Activated T-helper 17 cell treated with anti-CD3 and anti-CD28 coated beads, Interleukin-2, amount 50 U/mL, for 72 hours (primary cell): Measurements from ENCODE around the gene ALDH3A1. TPM values are rescaled to one million over a fixed set of nuclear protein-coding genes. Genes with fewer than 3 reads are reported as not detected.

ENCODE experiments used
- ATAC-seq: fragments of 150-1000 bp; cut with Tn5 transposase; replicated peaks from 2 replicates; pipeline ENCODE4 v1.10.0; 2021; ENCODE audit warnings: mild to moderate bottlenecking, moderate library complexity
- H3K27ac Mint-ChIP-seq: one replicate; pipeline ENCODE4 v1.8.0; 2022; ENCODE audit warnings: mixed read lengths
- H3K27me3 Mint-ChIP-seq: one replicate; pipeline ENCODE4 v1.8.0; 2022; ENCODE audit warnings: mixed read lengths
- H3K36me3 Mint-ChIP-seq: one replicate; pipeline ENCODE4 v1.8.0; 2022; ENCODE audit warnings: low read depth, mild to moderate bottlenecking, mixed read lengths
- H3K4me1 Mint-ChIP-seq: one replicate; pipeline ENCODE4 v1.8.0; 2022; ENCODE audit warnings: mixed read lengths
- H3K4me3 Mint-ChIP-seq: one replicate; pipeline ENCODE4 v1.8.0; 2022; ENCODE audit warnings: mild to moderate bottlenecking, mixed read lengths
- H3K9me3 Mint-ChIP-seq: one replicate; pipeline ENCODE4 v1.8.0; 2022; ENCODE audit warnings: mixed read lengths
- total RNA-seq, 2 donors: library from RNA; stranded (reverse); gene quantifications; one replicate each; pipeline ENCODE4 v1.2.3, GENCODE V29; 2022

ALDH3A1 gene
- total RNA-seq, 2 donors from 2014 or later: not detected

GRCh38 chr17:19724501-19725420 is 23.3 kb downstream of the ALDH3A1 start:
- H3K4me3 Mint-ChIP-seq: peak overlapping the region; percentile 72
- H3K27me3 Mint-ChIP-seq: no peaks in the 10 kb centered on the region
- H3K9me3 Mint-ChIP-seq: no peaks in the 10 kb centered on the region
- H3K4me1 Mint-ChIP-seq: peaks cover 14% of the 10 kb centered on the region
- ATAC-seq: peak; percentile 96
- H3K36me3 Mint-ChIP-seq: no peaks in the 10 kb centered on the region
- peak overlapping the region; percentile 80 for H3K27ac Mint-ChIP-seq

- ATAC-seq: no peak
- Mint-ChIP-seq H3K4me1 (peaks cover 14% of the 10 kb centered on the region), H3K9me3 (no peaks in the 10 kb centered on the region)
Observed at GRCh38 chr17:19723964-19724363, 24.1 kb downstream of the ALDH3A1 start.

GRCh38 chr17:19720631-19721426 is 27.3 kb downstream of the ALDH3A1 start:
- Mint-ChIP-seq H3K36me3 (no peaks in the 10 kb centered on the region), H3K9me3 (no peaks in the 10 kb centered on the region), H3K27ac (no peak overlapping the region), H3K4me3 (no peak overlapping the region), H3K4me1 (peaks cover 9% of the 10 kb centered on the region), H3K27me3 (no peaks in the 10 kb centered on the region)
- no peak for ATAC-seq

More at GRCh38 chr17:19723964-19724363, 24.1 kb downstream of the ALDH3A1 start:
- no peaks in the 10 kb centered on the region for H3K36me3 Mint-ChIP-seq
- peak overlapping the region; percentile 72 for H3K4me3 Mint-ChIP-seq
- H3K27ac Mint-ChIP-seq: no peak overlapping the region
- H3K27me3 Mint-ChIP-seq: no peaks in the 10 kb centered on the region

- no peak overlapping the region for H3K27ac Mint-ChIP-seq
- no peak overlapping the region for H3K4me3 Mint-ChIP-seq
- H3K9me3 Mint-ChIP-seq: no peaks in the 10 kb centered on the region
- H3K27me3 Mint-ChIP-seq: no peaks in the 10 kb centered on the region
- ATAC-seq: no peak
- no peaks in the 10 kb centered on the region for H3K36me3 Mint-ChIP-seq
- peaks cover 2% of the 10 kb centered on the region for H3K4me1 Mint-ChIP-seq
Observed at GRCh38 chr17:19720210-19720475, 28.0 kb downstream of the ALDH3A1 start.

GRCh38 chr17:19719355-19720209 is 28.5 kb downstream of the ALDH3A1 start:
- Mint-ChIP-seq H3K27ac (no peak overlapping the region), H3K27me3 (no peaks in the 10 kb centered on the region)
- no peak for ATAC-seq

GRCh38 chr17:19718613-19719354 is 29.3 kb downstream of the ALDH3A1 start:
- Mint-ChIP-seq H3K4me1 (no peaks in the 10 kb centered on the region), H3K36me3 (no peaks in the 10 kb centered on the region), H3K27ac (no peak overlapping the region), H3K9me3 (no peaks in the 10 kb centered on the region), H3K4me3 (no peak overlapping the region), H3K27me3 (no peaks in the 10 kb centered on the region)
- ATAC-seq: no peak

More at GRCh38 chr17:19719355-19720209, 28.5 kb downstream of the ALDH3A1 start:
- no peak overlapping the region for H3K4me3 Mint-ChIP-seq
- no peaks in the 10 kb centered on the region for H3K36me3 Mint-ChIP-seq
- no peaks in the 10 kb centered on the region for H3K4me1 Mint-ChIP-seq
- H3K9me3 Mint-ChIP-seq: no peaks in the 10 kb centered on the region

GRCh38 chr17:19718041-19718612 is 30.0 kb downstream of the ALDH3A1 start:
- no peak for ATAC-seq
- Mint-ChIP-seq H3K36me3 (no peaks in the 10 kb centered on the region), H3K27me3 (no peaks in the 10 kb centered on the region), H3K4me3 (no peak overlapping the region), H3K27ac (no peak overlapping the region), H3K9me3 (no peaks in the 10 kb centered on the region), H3K4me1 (no peaks in the 10 kb centered on the region)

GRCh38 chr17:19717411-19717908 is 30.6 kb downstream of the ALDH3A1 start:
- Mint-ChIP-seq H3K4me3 (no peak overlapping the region), H3K27me3 (no peaks in the 10 kb centered on the region), H3K36me3 (no peaks in the 10 kb centered on the region), H3K4me1 (no peaks in the 10 kb centered on the region), H3K27ac (no peak overlapping the region), H3K9me3 (no peaks in the 10 kb centered on the region)
- no peak for ATAC-seq

GRCh38 chr17:19717031-19717360 is 31.1 kb downstream of the ALDH3A1 start:
- no peak for ATAC-seq
- no peak overlapping the region for H3K4me3 Mint-ChIP-seq
- H3K4me1 Mint-ChIP-seq: no peaks in the 10 kb centered on the region
- no peaks in the 10 kb centered on the region for H3K36me3 Mint-ChIP-seq
- no peak overlapping the region for H3K27ac Mint-ChIP-seq
- H3K9me3 Mint-ChIP-seq: no peaks in the 10 kb centered on the region
- no peaks in the 10 kb centered on the region for H3K27me3 Mint-ChIP-seq

- no peaks in the 10 kb centered on the region for H3K9me3 Mint-ChIP-seq
- H3K36me3 Mint-ChIP-seq: no peaks in the 10 kb centered on the region
- no peak within 1 kb of the TSS for H3K27ac Mint-ChIP-seq
- no peaks in the 10 kb centered on the region for H3K27me3 Mint-ChIP-seq
- ATAC-seq: no peak
- no peak within 1 kb of the TSS for H3K4me3 Mint-ChIP-seq
- H3K4me1 Mint-ChIP-seq: no peaks in the 10 kb centered on the region
Observed at GRCh38 chr17:19716108-19717030, 31.7 kb downstream of the ALDH3A1 start, which contains the start of gene SLC47A2. TSS of gene SLC47A2 (minus strand) at chr17:19716584. CDS start at chr17:19716555, 29 bp downstream.

GRCh38 chr17:19714542-19715411 is 33.3 kb downstream of the ALDH3A1 start:
- no peaks in the 10 kb centered on the region for H3K9me3 Mint-ChIP-seq
- no peaks in the 10 kb centered on the region for H3K36me3 Mint-ChIP-seq
- H3K4me1 Mint-ChIP-seq: no peaks in the 10 kb centered on the region
- H3K4me3 Mint-ChIP-seq: no peak overlapping the region
- no peak for ATAC-seq
- H3K27me3 Mint-ChIP-seq: no peaks in the 10 kb centered on the region
- no peak overlapping the region for H3K27ac Mint-ChIP-seq

- Mint-ChIP-seq H3K27ac (no peak overlapping the region), H3K27me3 (no peaks in the 10 kb centered on the region), H3K36me3 (no peaks in the 10 kb centered on the region), H3K9me3 (no peaks in the 10 kb centered on the region), H3K4me1 (no peaks in the 10 kb centered on the region), H3K4me3 (no peak overlapping the region)
- ATAC-seq: no peak
Observed at GRCh38 chr17:19713901-19714361, 34.2 kb downstream of the ALDH3A1 start.
